Measurements from ENCODE around the gene RAPGEFL1. TPM values are rescaled to one million over a fixed set of nuclear protein-coding genes. Genes with fewer than 3 reads are reported as not detected.

The RAPGEFL1 gene
- total and polyA plus RNA-seq, 2 of the 8 experiments (the other 6 are each of a cell fraction or from before 2014, with no cell fraction given), result 20.0 to 20.2 TPM

DNA sequence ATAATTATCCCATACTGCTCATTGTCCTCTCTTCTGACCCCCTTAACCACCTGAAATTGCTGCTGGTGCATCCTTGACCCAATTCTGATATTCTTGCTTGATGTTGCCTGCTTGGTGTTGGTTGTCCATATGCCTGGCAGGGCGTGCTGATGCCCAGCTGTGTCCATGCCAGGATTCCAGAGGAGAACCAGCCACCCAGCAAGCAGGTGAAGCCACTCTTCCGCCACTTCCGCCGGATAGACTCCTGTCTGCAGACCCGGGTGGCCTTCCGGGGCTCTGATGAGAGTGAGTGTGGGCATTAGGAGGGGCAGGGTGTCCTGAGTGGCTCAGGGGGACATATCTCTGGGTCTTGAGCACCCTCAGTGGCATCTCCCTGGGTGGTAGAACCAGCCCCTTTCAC is 11.4 kb downstream of the RAPGEFL1 start:
- Histone ChIP-seq H2BK12ac (ENCODE audit: low read depth, low read length) (no peak overlapping the region), H3K9me3 (ENCODE audit: insufficient read depth in 2 of 2, low read depth in 1 of 2, low read length in 1 of 2) (no peaks in the 10 kb centered on the region), H4K8ac (ENCODE audit: extremely low read depth, insufficient read depth, low read length) (no peak overlapping the region), H4K5ac (ENCODE audit: insufficient read length, low read depth, low read length) (no peak overlapping the region), H3K79me2 (ENCODE audit: control insufficient read depth in 1 of 2, insufficient read depth in 2 of 2, low read length in 2 of 2) (no peaks in the 10 kb centered on the region), H3K56ac (replicated peaks; ENCODE audit: insufficient read length, low read depth, low read length) (no peak overlapping the region), H3K36me3 (ENCODE audit: control insufficient read depth in 2 of 4, insufficient read depth in 4 of 4, low read length in 3 of 4) (peaks cover 0 to 13% (median 5%) of the 10 kb centered on the region in 4 experiments; a peak in 5 of 8 replicates), H2BK120ac (replicated peaks; ENCODE audit: low read depth, low read length) (no peak overlapping the region), H2BK15ac (ENCODE audit: low read length) (no peak overlapping the region), H3K14ac (ENCODE audit: insufficient read length) (no peak overlapping the region), H3K23ac (ENCODE audit: insufficient read length) (no peak overlapping the region), H3K27me3 (replicated peaks in 1 of 4; ENCODE audit: control insufficient read depth in 3 of 4, extremely low read depth in 1 of 4, insufficient read depth in 3 of 4, low read length in 3 of 4) (no peaks in the 10 kb centered on the region), H3K9ac (replicated peaks in 1 of 4; ENCODE audit: extremely low read depth in 1 of 4, low read depth in 3 of 4, low read length in 3 of 4) (no peak overlapping the region), H4K20me1 (replicated peaks in 1 of 2; ENCODE audit: control insufficient read depth in 1 of 2, insufficient read depth in 2 of 2, low read length in 2 of 2) (peaks cover 0 to 2% of the 10 kb centered on the region in 2 experiments), H3K4me2 (ENCODE audit: insufficient read depth in 1 of 2, low read depth in 2 of 2, low read length in 2 of 2) (no peak overlapping the region), H2AFZ (ENCODE audit: low read length) (no peak overlapping the region), H3K27ac (ENCODE audit: low read depth, low read length) (no peak overlapping the region), H3K79me1 (ENCODE audit: low read depth, low read length) (no peaks in the 10 kb centered on the region), H3K4me3 (ENCODE audit: extremely low read depth in 1 of 4, insufficient read depth in 2 of 4, low read depth in 3 of 4, low read length in 4 of 4) (no peak overlapping the region), H2BK20ac (ENCODE audit: low read length) (no peak overlapping the region), H4K91ac (replicated peaks; ENCODE audit: insufficient read length, low read length) (no peak overlapping the region), H3K4ac (replicated peaks; ENCODE audit: insufficient read length, low read depth, low read length) (no peak overlapping the region), H2AK5ac (ENCODE audit: low read depth, low read length) (no peak overlapping the region), H2BK5ac (ENCODE audit: low read depth, low read length) (no peak overlapping the region), H3K23me2 (ENCODE audit: low read depth, low read length) (peaks cover 8% of the 10 kb centered on the region), H3K4me1 (replicated peaks in 1 of 4; ENCODE audit: control insufficient read depth in 3 of 4, insufficient read depth in 4 of 4, low read length in 3 of 4) (peaks cover 0 to 9% (median 5%) of the 10 kb centered on the region in 4 experiments; a peak in 5 of 7 replicates), H3K18ac (ENCODE audit: extremely low read depth, low read length) (no peak overlapping the region)
- FAIRE-seq, result no peak
- 87% methylated on average over 6 of the region's 6 CpGs; no CpG with 5 or more reads in 1 of the 2 experiments for WGBS, 2 experiments (ENCODE audit: extremely low coverage in 1 of 2, insufficient coverage in 1 of 2, insufficient read length in 1 of 2, insufficient replicate concordance in 2 of 2, low coverage in 1 of 2, low lambda C conversion rate in 2 of 2, missing lambda C conversion rate in 1 of 2)
- TF ChIP-seq SP4 (IDR thresholded peaks at IDR 0.05; ENCODE audit: low read length), result no peak
- TF ChIP-seq FOSL1 (IDR thresholded peaks at IDR 0.05; ENCODE audit: insufficient read depth, low read depth, low read length), result no peak
- TF ChIP-seq SIN3A (conservative IDR thresholded peaks at IDR 0.05 in 1 of 2, IDR thresholded peaks at IDR 0.05 in 1 of 2; ENCODE audit: low read depth in 1 of 2, low read length in 2 of 2), result no peak
- no peak for TF ChIP-seq SIX5 (IDR thresholded peaks at IDR 0.05; ENCODE audit: low read depth, low read length)
- TF ChIP-seq CBX5 (IDR thresholded peaks at IDR 0.05; ENCODE audit: low read depth, low read length), result no peak
- TF ChIP-seq PHF8 (conservative IDR thresholded peaks at IDR 0.05; ENCODE audit: low read depth, low read length), result no peak
- no peak for TF ChIP-seq SP2 (IDR thresholded peaks at IDR 0.05; ENCODE audit: low read length)
- TF ChIP-seq RAD21 (IDR thresholded peaks at IDR 0.05 in 1 of 2, conservative IDR thresholded peaks at IDR 0.05 in 1 of 2; ENCODE audit: low read depth in 2 of 2, low read length in 2 of 2), result no peak
- no peak for TF ChIP-seq RNF2 (IDR thresholded peaks at IDR 0.05; ENCODE audit: borderline replicate concordance, low read depth, low read length, missing control alignments, poor library complexity, severe bottlenecking)
- TF ChIP-seq TAF1 (IDR thresholded peaks at IDR 0.05; ENCODE audit: low read depth, low read length), result no peak
- TF ChIP-seq RBBP5 (IDR thresholded peaks at IDR 0.05; ENCODE audit: borderline replicate concordance, low read depth, low read length), result no peak
- DNase-seq (ENCODE audit: low read depth in 1 of 2, low spot score in 2 of 2), result no peak
- POLR2A ChIA-PET (ENCODE audit: partially characterized antibody), result interaction anchor here (0.7 to 10.5 kb wide), 3 partner anchors 11 to 32 kb away, joined by 3 to 105 read pairs (median 3); partner anchors contain the start of gene RAPGEFL1
- CTCF ChIA-PET (ENCODE audit: partially characterized antibody), result interaction anchor here (0.6 to 7.9 kb wide), 13 partner anchors 12 to 173 kb away, joined by 3 to 61 read pairs (median 3); partner anchors contain the start of genes CSF3 and RAPGEFL1

All from H1 (cell line).